ENCODE measurements around the gene ASXL1. TPM values are rescaled to one million over a fixed set of nuclear protein-coding genes. Genes with fewer than 3 reads are reported as not detected.

The ASXL1 gene
- total RNA-seq, 6 donors from 2014 or later, result 60.6 to 389 (median 88.5) TPM

GRCh38 chr20:32458061-32458836 is 100.1 kb downstream of the ASXL1 start:
- Histone ChIP-seq H3K4me3 (no peak overlapping the region), H3K36me3 (peaks cover 1 to 34% (median 21%) of the 10 kb centered on the region in 4 donors), H3K9me3 (no peaks in the 10 kb centered on the region), H3K4me1 (peaks cover 16 to 30% (median 23%) of the 10 kb centered on the region in 4 donors), H3K27me3 (no peaks in the 10 kb centered on the region), H3K27ac (peak overlapping the region in 1 of 4 donors; percentile 59)
- TF ChIP-seq POLR2AphosphoS5 (IDR thresholded peaks at IDR 0.05), result no peak
- no peak for TF ChIP-seq CTCF (IDR thresholded peaks at IDR 0.05)
- TF ChIP-seq POLR2A (IDR thresholded peaks at IDR 0.05), result no peak
- TF ChIP-seq EP300 (IDR thresholded peaks at IDR 0.05), result no peak
- 83 to 93% methylated on average over 2 to 10 of the region's 10 CpGs for WGBS, 2 donors
- no peak for DNase-seq
- ATAC-seq (ENCODE audit: low FRiP score in 2 of 2), result no peak

GRCh38 chr20:32458837-32459220 is 100.7 kb downstream of the ASXL1 start:
- H3K4me1 ChIP-seq, result peaks cover 16 to 36% (median 29%) of the 10 kb centered on the region in 4 donors
- no peak for DNase-seq

GRCh38 chr20:32460231-32460630 is 102.1 kb downstream of the ASXL1 start:
- 88 to 89% methylated on average over 15 of the region's 15 CpGs for WGBS, 2 donors
- TF ChIP-seq CTCF (IDR thresholded peaks at IDR 0.05), result no peak
- no peak for TF ChIP-seq POLR2A (IDR thresholded peaks at IDR 0.05)
- TF ChIP-seq POLR2AphosphoS5 (IDR thresholded peaks at IDR 0.05), result no peak
- no peak for TF ChIP-seq EP300 (IDR thresholded peaks at IDR 0.05)
- Histone ChIP-seq H3K4me3 (no peak overlapping the region), H3K27ac (no peak overlapping the region), H3K27me3 (no peaks in the 10 kb centered on the region), H3K9me3 (no peaks in the 10 kb centered on the region), H3K36me3 (peaks cover 0 to 14% (median 5%) of the 10 kb centered on the region in 4 donors), H3K4me1 (peaks cover 28 to 50% (median 43%) of the 10 kb centered on the region in 4 donors)
- DNase-seq, result no peak
- no peak for ATAC-seq (ENCODE audit: low FRiP score in 2 of 2)

More at GRCh38 chr20:32458837-32459220, 100.7 kb downstream of the ASXL1 start:
- H3K27me3 ChIP-seq, result no peaks in the 10 kb centered on the region
- no peak overlapping the region for H3K27ac ChIP-seq
- peaks cover 0 to 28% (median 16%) of the 10 kb centered on the region in 4 donors for H3K36me3 ChIP-seq
- H3K9me3 ChIP-seq, result no peaks in the 10 kb centered on the region
- WGBS, 2 donors, result 80 to 86% methylated on average over 4 to 12 of the region's 12 CpGs
- H3K4me3 ChIP-seq, result no peak overlapping the region
- no peak for ATAC-seq (ENCODE audit: low FRiP score in 2 of 2)
- TF ChIP-seq POLR2A (IDR thresholded peaks at IDR 0.05), result no peak
- TF ChIP-seq EP300 (IDR thresholded peaks at IDR 0.05), result no peak
- TF ChIP-seq POLR2AphosphoS5 (IDR thresholded peaks at IDR 0.05), result no peak
- no peak for TF ChIP-seq CTCF (IDR thresholded peaks at IDR 0.05)

GRCh38 chr20:32460683-32461320 is 102.7 kb downstream of the ASXL1 start:
- Histone ChIP-seq H3K4me1 (peaks cover 34 to 56% (median 48%) of the 10 kb centered on the region in 4 donors), H3K27me3 (no peaks in the 10 kb centered on the region), H3K9me3 (no peaks in the 10 kb centered on the region), H3K4me3 (no peak overlapping the region), H3K27ac (no peak overlapping the region), H3K36me3 (peaks cover 0 to 10% (median 3%) of the 10 kb centered on the region in 4 donors)
- ATAC-seq (ENCODE audit: low FRiP score in 2 of 2) (no peak), DNase-seq (no peak)
- no peak for TF ChIP-seq CTCF (IDR thresholded peaks at IDR 0.05)
- no peak for TF ChIP-seq POLR2AphosphoS5 (IDR thresholded peaks at IDR 0.05)
- TF ChIP-seq POLR2A (IDR thresholded peaks at IDR 0.05), result no peak
- TF ChIP-seq EP300 (IDR thresholded peaks at IDR 0.05), result no peak
- WGBS, 2 donors, result 93 to 94% methylated on average over 16 to 20 of the region's 24 CpGs
